HG02678 (cell line): Measurements from ENCODE around the gene NR2F1-AS1.
"Not testable (repeated sequence)": the region's sequence is repeated elsewhere in the genome, so short reads cannot be mapped to it uniquely, and the experiment has no call there.

Source experiments
- ATAC-seq: cut with Tn5 transposase; IDR thresholded peaks from one replicate; pipeline ENCODE4 v1.9.1; 2021; ENCODE audit warnings: mild to moderate bottlenecking, moderate library complexity; ENCODE audit not compliant: unreplicated experiment

NR2F1-AS1 gene

DNA sequence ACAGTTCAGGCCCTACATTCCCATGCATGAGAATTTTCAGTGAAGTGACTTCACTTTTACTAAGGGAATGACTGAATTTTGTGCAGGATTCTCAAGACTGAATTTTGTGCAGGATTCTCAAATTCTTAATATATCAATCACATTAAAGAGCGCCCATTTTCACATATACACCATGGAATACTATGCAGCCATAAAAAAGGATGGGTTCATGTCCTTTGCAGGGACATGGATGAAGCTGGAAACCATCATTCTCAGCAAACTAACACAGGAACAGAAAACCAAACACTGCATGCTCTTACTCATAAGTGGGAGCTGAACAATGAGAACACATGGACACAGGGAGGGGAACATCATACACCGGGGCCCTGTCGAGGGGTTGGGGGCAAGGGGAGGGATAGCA is 31.4 kb downstream of the NR2F1-AS1 start:
- ATAC-seq, result not testable (repeated sequence)

DNA sequence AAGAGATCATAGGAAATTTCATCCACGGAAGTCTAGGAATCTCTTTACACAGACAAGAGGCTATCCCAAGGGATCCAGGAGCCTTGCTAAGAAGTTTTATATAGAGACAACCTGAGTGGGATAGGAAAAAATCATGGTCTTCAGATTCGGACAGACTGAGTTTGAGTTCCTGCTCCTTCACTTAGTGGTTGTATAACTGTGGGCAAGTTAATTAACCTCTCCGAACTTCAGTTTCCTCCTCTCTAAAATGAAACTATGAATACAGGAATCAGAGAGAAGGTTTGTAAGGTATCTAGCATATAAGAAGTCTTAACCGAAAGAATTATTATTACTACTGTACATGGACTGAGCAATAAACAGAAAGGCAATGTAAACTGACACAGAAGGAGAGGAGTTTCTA is 35.1 kb downstream of the NR2F1-AS1 start:
- no peak for ATAC-seq

DNA sequence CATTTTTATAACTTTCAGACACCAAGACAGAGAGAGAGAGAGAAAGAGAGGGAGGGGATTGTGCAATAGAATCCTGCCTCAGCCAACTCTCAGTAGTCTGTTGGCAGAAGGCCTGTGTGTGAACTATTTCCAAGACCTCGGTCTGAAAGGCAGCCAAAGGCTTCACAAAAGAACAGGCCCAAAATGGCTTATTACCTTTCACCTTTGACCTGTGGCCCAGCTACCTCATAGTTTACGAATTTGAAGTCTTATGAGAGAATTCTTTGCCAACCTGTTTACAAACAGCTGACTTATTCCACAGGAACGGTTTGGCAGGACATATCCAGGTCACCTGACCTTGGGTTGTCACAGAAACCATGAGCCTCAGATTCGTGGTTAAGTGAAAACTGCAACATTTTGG is 48.6 kb downstream of the NR2F1-AS1 start:
- no peak for ATAC-seq

DNA sequence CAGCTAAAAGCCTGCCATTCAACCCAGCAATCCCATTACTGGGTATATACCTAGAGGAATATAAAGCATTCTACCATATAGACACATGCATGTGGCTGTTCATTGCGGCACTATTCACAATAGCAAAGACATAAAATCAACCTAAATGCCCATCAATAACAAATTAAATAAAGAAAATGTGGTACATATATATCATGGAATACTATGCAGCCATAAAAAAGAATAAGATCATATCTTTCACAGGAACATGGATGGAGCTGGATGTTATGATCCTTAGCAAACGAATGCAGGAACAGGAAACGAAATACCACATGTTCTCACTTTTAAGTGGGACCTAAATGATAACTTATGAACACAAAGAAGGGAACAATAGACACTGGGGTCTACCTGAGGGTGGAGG is 59.2 kb downstream of the NR2F1-AS1 start:
- ATAC-seq, result not testable (repeated sequence)

DNA sequence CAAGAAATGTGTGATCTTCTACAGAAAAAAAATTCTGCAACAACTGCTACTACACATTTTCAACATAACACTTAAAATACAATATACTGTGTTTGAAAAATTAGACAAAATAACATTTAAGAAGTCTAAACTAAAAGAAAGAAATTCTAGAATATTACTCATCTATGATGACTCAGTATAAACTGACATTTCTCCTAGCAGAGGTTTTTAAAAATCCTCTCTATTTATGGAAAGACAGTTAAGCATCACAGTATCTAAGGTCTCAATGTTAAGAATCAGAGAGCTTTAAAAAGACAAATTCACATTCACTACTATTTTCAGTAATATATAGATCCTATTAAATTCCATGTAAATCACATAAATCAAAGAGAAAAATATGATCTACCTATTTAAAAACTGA is 61.3 kb downstream of the NR2F1-AS1 start:
- ATAC-seq, result no peak

DNA sequence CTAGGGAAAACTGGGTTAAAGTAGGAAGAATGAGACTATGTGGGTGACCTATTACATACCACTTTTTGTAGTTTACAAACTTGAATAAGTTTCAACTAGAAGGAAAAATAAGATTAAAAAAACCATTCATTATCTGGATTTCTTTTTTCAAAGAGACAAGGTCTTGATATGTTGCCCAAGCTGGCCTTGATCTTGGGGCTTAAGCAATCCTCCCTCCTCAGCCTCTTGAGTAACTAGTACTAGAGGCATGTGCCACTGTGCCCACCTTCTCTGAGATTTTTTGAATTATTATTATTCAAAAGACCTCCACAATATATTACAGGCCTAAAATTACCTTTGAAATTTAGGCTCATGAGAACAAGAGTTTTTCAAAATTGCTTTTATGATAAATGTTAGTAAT is 63.2 kb downstream of the NR2F1-AS1 start:
- ATAC-seq, result no peak

DNA sequence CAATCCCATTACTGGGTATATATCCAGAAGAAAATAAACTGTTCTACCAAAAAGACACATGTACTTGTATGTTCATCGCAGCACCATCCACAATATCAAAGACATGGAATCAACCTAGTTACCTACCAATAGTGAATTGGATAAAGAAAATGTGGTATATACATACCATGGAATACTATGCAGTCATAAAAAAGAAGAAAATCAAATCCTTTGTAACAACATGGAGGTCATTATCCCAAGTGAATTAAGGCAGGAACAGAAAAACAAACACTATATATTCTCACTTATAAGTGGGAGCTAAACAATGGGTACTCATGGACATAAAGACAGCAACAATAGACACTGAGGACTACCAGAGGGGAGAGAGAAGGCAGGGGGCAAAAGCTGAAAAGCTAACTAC is 67.7 kb downstream of the NR2F1-AS1 start:
- ATAC-seq, result no peak

DNA sequence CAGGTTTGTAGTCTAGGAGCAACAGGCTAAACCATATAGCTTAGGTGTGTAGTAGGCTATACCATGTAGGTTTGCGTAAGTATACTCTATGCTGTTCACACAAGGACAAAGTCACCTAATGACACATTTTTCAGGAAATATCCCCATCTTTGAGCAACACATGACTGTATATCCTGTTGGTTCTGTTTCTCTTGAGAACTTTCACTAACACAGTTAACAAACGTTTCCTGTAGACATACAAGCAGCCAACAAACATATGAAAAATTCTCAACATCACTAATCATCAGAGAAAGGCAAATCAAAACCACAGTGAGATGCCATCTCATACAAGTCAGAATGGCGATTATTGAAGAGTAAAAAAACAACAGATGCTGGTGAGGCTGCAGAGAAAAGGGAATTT is 68.2 kb downstream of the NR2F1-AS1 start:
- no peak for ATAC-seq

DNA sequence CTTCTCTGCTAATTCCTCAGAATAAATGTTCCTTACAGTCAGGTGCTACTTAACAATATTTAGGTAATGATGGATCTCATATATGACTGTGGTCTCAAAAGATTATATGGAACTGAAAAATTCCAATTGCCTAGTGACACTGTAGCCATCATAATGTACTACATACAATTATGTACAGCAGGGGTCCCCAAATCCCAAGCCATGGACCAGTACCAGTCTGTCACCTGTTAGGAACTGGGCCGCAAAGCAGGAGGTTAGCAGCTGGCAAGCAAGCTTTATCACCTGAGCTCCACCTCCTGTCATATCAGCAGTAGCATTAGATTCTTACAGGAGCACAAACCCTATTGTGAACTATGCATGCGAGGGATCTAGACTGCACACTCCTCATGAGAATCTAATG is 69.6 kb downstream of the NR2F1-AS1 start:
- ATAC-seq, result no peak

DNA sequence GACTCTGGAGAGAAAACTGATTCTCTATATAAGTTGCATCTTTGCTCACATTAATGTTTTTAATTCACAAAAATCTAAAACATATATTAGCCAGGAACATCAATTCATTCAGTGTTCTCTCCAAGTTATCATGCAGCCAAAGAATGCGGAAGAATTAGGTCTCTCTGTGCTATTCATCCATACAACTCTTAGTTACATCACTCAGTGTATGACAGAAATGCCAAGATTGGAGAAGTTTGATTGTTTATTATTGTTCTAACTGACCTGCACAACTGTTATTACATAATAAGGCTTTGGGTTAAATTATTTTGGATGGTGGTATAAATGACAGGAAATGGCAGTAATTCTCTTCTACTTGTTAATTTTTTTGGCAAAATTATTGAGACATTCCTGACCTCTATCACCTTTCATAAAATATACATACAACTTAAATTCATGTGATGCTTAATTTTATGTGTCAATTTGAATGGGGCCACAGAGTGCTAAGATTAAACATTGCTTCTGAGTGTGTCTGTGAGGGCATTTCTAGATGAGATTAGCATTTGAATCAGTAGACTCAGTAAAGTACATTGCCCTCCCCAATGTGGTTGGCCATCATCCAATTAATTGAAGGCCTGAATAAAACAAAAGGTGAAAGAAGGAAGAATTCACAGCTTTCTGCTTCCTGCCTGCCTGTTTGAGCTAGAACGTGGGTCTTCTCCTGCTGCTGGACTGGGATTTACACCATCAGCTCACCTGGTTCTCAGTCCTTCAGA is 70.2 kb downstream of the NR2F1-AS1 start:
- no peak for ATAC-seq

DNA sequence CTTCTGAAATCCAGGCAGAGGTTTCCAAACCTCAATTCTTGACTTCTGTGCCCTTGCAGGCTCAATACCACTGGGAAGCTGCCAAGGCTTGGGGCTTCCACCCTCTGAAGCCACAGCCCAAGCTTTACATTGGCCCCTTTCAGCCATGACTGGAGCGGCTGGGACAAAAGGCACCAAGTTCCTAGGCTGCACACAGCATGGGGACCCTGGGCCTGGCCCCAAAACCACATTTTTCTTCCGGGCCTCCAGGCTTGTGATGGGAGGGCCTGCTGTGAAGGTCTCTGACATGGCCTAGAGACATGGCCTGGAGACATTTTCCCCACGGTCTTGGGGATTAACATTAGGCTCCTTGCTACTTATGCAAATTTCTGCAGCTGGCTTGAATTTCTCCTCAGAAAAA is 75.5 kb downstream of the NR2F1-AS1 start:
- not testable (repeated sequence) for ATAC-seq

DNA sequence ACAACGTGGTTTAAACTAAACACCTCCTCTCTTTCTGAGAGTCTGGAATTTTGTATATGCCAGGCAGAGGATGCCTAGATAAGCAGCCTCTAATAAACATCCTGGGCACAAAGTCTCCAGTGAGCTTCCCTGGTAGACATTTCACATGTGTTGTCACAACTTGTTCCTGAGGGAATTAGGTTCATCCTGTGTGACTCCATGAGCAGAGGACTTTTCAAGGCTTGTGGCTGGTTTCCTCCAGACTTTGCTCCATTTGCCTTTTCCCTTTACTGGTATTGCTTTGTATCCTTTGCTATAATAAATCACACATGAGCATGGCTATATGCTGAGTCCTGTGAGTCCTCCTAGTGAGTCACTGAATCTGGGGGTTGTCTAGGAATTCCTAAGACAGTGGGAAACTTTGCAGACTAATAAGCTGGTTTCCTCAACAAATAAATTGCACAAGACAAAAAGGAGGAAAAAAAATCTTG is 77.4 kb downstream of the NR2F1-AS1 start:
- no peak for ATAC-seq

DNA sequence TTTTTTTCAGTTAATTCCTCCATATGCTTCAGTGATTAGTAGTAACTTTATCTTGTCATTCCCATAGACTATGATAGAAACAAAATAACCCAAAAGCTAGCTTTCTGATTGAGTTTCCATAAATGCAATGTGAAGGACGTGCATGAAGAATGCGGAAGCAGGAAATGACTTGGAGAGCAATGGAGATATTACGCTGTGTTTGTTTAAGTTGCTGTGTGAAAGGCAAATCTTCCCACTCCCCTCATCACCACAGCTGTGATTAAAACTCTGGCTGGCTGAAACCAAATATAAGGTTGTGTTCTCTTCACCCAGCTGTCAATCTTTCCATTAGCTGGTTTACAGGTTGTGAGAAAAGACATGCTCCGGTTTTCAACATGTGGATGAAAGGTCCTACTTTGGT is 83.9 kb downstream of the NR2F1-AS1 start:
- ATAC-seq, result no peak

DNA sequence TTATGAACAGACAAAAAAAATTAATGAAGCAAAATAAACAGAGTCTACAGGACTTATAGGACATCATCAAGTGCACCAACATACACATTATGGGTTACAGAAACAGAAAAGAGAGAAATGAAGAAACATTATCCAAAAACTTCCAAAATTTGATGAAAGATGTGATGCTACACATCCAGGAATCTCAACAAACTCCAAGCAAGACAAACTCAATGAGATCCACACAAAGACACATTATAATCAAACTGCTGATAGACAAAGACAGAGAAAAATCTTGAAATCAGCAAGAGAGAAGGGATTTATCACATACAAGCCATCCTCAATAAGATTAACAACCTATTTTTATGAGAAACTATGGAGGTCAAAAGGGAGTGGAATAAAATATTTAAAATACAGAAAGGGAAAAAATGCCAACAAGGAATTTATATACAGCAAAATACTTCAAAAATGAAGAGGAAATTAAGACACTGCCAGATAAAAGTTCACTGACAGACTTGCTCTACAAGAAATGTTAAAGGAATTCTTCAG is 101.0 kb downstream of the NR2F1-AS1 start:
- no peak for ATAC-seq

DNA sequence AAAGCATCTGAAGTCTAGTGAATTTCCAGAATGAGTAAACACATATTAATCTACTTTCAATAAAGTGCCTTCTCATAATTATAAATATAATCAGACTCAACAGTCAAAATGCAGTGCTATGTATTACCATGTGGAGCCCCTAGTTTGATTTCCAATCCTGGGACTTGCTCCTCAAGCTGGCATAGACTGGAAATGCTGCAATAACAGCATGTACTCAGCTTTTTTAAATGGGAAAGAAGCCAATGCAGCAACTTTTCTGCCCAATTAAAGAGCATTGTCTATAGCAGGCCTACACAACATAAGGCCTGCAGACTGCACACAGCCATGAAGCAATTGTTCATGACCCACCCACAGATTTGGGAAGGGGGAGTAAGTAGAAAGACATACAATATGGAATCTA is 103.2 kb downstream of the NR2F1-AS1 start:
- no peak for ATAC-seq

DNA sequence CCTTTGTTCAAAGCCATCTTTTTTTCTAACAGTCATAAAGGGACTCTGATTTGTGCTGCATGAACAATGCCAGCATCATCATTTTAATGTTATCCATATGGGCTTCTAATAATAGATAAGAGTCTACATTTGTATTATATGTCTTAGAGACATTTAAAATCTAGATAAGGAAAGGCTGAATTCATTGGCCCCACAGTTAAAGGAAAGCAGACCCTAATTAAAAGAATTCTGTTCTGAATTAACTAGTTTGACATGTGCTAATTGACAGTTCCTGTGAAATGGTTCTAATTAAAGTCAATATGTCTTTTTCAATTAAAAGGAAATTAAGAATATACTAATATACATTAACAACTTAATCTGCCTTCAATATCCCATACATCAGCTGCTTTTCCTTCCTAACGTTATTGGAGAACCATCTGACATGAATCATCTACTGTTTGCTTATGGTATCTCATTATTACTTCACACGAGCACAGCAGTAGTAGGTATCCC is 104.7 kb downstream of the NR2F1-AS1 start:
- ATAC-seq, result no peak

DNA sequence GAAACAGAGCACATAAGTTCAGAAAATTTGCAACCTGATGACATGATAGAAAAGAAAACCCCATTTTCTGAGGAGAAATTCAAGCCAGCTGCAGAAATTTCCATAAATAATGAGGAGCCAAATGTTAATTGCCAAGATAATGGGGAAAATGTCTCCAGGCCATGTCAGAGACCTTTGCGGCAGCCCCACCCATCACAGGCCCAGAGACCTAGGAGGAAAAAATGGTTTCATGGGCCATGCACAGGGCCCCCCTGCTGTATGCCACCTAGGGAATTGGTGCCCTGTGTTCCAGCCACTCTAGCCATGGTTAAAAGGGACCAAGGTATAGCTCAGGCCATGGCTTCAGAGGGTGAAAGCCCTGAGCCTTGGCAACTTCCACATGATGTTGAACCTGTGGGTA is 118.1 kb downstream of the NR2F1-AS1 start:
- no peak for ATAC-seq

DNA sequence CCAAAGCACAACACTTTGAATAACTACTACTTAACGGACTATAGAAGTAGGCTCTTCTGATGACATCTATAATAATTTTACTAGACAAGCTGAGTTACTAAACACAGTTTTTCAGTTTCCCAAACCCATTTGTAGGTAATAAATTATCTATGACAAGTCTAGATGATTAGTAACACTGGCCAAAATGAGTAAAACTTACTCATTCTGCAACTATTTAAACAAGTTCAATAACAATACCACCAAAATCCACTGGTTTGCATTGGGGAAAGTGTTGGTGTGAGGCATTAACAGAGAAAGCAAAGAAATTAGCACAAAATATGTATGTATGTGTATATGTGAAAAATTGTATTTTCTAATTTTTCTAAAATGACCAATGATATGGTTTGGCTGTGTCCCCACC is 119.3 kb downstream of the NR2F1-AS1 start:
- no peak for ATAC-seq

DNA sequence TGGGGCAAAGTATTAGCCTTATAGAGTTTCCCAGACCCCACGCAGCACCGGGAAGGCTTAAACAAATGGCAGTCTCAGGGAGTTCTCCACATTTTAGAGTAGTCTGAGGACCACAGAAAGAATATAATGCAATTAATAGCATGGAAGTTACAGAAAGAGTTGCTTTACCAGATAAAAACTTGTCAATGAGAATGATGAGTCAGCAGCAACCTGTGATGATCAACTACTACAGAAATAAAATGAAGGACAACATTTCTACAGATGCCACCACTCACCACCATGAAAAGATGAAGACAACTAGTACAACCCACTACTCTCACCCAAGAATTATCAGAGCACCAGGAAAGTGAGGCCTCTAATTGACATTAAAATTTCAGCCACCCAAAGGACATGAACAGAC is 120.7 kb downstream of the NR2F1-AS1 start:
- ATAC-seq, result no peak

DNA sequence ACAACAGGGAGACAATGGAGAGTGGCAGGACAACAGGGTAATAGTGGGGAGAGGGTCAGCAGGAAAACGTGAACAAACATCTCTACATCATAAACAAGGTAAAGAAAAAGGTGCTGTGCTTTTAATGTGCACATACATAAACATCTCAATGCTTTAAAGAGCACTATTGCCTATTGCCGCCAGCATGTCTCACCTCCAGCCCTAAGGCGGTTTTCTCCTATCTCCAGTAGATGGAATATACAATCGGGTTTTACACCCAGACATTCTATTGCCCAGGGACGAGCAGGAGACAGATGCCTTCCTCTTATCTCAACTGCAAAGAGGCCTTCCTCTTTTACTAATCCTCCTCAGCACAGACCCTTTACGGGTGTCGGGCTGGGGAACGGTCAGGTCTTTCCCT is 124.2 kb downstream of the NR2F1-AS1 start:
- ATAC-seq, result not testable (repeated sequence)

DNA sequence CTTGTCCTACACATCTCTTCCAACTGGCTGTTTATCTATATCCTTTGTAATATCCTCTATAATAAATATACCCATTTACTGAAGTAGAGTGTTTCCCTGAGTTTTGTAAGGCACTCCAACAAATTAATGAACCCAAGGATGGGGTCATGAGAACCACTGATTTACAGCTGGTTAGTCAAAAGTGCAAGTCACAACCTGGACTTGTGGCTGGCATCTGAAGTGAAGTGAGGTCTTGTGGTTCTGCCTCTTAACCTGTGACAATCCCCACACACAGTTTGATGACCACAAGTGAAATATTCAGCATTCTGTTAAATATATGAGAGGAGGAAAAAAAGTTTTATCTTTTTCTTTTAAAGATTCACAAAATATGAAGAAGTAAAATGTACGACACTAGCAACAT is 126.1 kb downstream of the NR2F1-AS1 start:
- ATAC-seq, result no peak

DNA sequence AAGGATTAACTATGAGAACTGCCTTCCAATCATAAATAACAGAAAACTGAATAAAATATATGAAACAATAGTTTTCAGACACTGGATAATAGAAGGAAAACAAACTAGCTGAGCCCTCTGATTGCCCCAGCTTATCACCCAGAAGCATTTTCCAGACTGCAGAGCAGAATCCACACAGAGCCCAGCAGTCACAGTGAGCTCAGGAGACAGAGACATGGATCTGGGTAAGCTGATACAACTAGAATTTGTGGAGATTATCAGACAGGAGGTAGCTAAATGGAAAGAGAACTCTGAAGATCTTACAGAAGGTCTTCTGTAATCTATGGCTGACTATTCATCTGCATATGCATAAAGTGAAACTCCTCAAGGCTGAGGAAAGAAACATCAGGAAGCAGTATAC is 128.8 kb downstream of the NR2F1-AS1 start:
- no peak for ATAC-seq

DNA sequence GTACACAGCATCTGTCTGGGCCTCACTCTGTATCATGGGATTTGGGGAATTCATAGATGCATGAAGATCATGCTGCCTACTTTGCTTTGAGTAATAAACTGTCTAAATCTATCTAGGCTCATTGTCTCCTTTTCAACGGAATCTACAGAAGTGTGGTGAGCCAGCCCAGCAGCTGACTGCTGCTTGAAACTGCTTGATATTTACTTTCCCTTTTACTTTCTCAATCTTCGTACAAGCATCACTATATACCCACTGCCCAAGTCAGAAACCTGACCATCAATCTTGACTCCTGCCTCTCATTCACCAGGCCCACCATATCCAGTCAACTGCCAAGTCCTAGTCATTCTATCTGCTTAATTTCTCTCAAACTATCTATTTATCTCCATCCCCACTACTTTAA is 142.9 kb downstream of the NR2F1-AS1 start:
- no peak for ATAC-seq
